Measurements from ENCODE around the gene SRGAP3. TPM values are rescaled to one million over a fixed set of nuclear protein-coding genes. Genes with fewer than 3 reads are reported as not detected.

Gene SRGAP3
- total RNA-seq, 1 donor: 2.5 TPM

GRCh38 chr3:9108876-9109567 lies 140.4 kb downstream of the SRGAP3 start:
- no peak overlapping the region for H3K4me2 ChIP-seq (ENCODE audit: insufficient read depth, low read length)
- TF ChIP-seq CTCF (IDR thresholded peaks at IDR 0.05; ENCODE audit: extremely low read depth, low read depth, low read length): no peak

GRCh38 chr3:9107738-9108137 lies 141.7 kb downstream of the SRGAP3 start:
- Histone ChIP-seq H3K36me3 (ENCODE audit: insufficient read depth, low read length) (no peaks in the 10 kb centered on the region), H3K4me2 (ENCODE audit: insufficient read depth, low read length) (no peak overlapping the region), H3K27me3 (ENCODE audit: insufficient read depth, low read length) (no peaks in the 10 kb centered on the region), H3K4me1 (ENCODE audit: insufficient read depth, low read length) (no peaks in the 10 kb centered on the region), H2AFZ (ENCODE audit: low read length) (no peak overlapping the region), H3K9me3 (ENCODE audit: low read depth, low read length) (no peaks in the 10 kb centered on the region), H4K20me1 (ENCODE audit: insufficient read depth, low read length) (no peaks in the 10 kb centered on the region), H3K27ac (ENCODE audit: low read depth, low read length) (no peak overlapping the region), H3K79me2 (ENCODE audit: insufficient read depth, low read length) (no peaks in the 10 kb centered on the region), H3K4me3 (ENCODE audit: insufficient read depth, low read length) (no peak overlapping the region)
- TF ChIP-seq CTCF (IDR thresholded peaks at IDR 0.05; ENCODE audit: extremely low read depth, low read depth, low read length): no peak
- DNase-seq (ENCODE audit: insufficient read length, low spot score, missing footprints): no peak

More at GRCh38 chr3:9108876-9109567, 140.4 kb downstream of the SRGAP3 start:
- no peaks in the 10 kb centered on the region for H4K20me1 ChIP-seq (ENCODE audit: insufficient read depth, low read length)
- no peaks in the 10 kb centered on the region for H3K4me1 ChIP-seq (ENCODE audit: insufficient read depth, low read length)
- H3K79me2 ChIP-seq (ENCODE audit: insufficient read depth, low read length): no peaks in the 10 kb centered on the region
- no peak overlapping the region for H3K27ac ChIP-seq (ENCODE audit: low read depth, low read length)
- H3K4me3 ChIP-seq (ENCODE audit: insufficient read depth, low read length): no peak overlapping the region
- H2AFZ ChIP-seq (ENCODE audit: low read length): no peak overlapping the region
- DNase-seq (ENCODE audit: insufficient read length, low spot score, missing footprints): no peak
- H3K27me3 ChIP-seq (ENCODE audit: insufficient read depth, low read length): no peaks in the 10 kb centered on the region
- H3K36me3 ChIP-seq (ENCODE audit: insufficient read depth, low read length): no peaks in the 10 kb centered on the region
- H3K9me3 ChIP-seq (ENCODE audit: low read depth, low read length): no peaks in the 10 kb centered on the region

- no peaks in the 10 kb centered on the region for H3K36me3 ChIP-seq (ENCODE audit: insufficient read depth, low read length)
- no peaks in the 10 kb centered on the region for H3K4me1 ChIP-seq (ENCODE audit: insufficient read depth, low read length)
- H3K27me3 ChIP-seq (ENCODE audit: insufficient read depth, low read length): no peaks in the 10 kb centered on the region
- no peak overlapping the region for H3K4me3 ChIP-seq (ENCODE audit: insufficient read depth, low read length)
- no peaks in the 10 kb centered on the region for H3K79me2 ChIP-seq (ENCODE audit: insufficient read depth, low read length)
- TF ChIP-seq CTCF (IDR thresholded peaks at IDR 0.05; ENCODE audit: extremely low read depth, low read depth, low read length): no peak
- H3K4me2 ChIP-seq (ENCODE audit: insufficient read depth, low read length): no peak overlapping the region
- no peaks in the 10 kb centered on the region for H3K9me3 ChIP-seq (ENCODE audit: low read depth, low read length)
- DNase-seq (ENCODE audit: insufficient read length, low spot score, missing footprints): no peak
- H4K20me1 ChIP-seq (ENCODE audit: insufficient read depth, low read length): no peaks in the 10 kb centered on the region
- H2AFZ ChIP-seq (ENCODE audit: low read length): no peak overlapping the region
- no peak overlapping the region for H3K27ac ChIP-seq (ENCODE audit: low read depth, low read length)
Observed at GRCh38 chr3:9105421-9105820, 144.0 kb downstream of the SRGAP3 start.

GRCh38 chr3:9104121-9104520 lies 145.3 kb downstream of the SRGAP3 start:
- Histone ChIP-seq H3K27me3 (ENCODE audit: insufficient read depth, low read length) (peaks cover 3% of the 10 kb centered on the region), H3K4me2 (ENCODE audit: insufficient read depth, low read length) (no peak overlapping the region), H3K4me1 (ENCODE audit: insufficient read depth, low read length) (no peaks in the 10 kb centered on the region), H3K9me3 (ENCODE audit: low read depth, low read length) (no peaks in the 10 kb centered on the region), H3K79me2 (ENCODE audit: insufficient read depth, low read length) (no peaks in the 10 kb centered on the region), H2AFZ (ENCODE audit: low read length) (no peak overlapping the region), H3K27ac (ENCODE audit: low read depth, low read length) (no peak overlapping the region), H3K4me3 (ENCODE audit: insufficient read depth, low read length) (no peak overlapping the region), H4K20me1 (ENCODE audit: insufficient read depth, low read length) (no peaks in the 10 kb centered on the region), H3K36me3 (ENCODE audit: insufficient read depth, low read length) (no peaks in the 10 kb centered on the region)
- DNase-seq (ENCODE audit: insufficient read length, low spot score, missing footprints): no peak
- no peak for TF ChIP-seq CTCF (IDR thresholded peaks at IDR 0.05; ENCODE audit: extremely low read depth, low read depth, low read length)
